Ishikawa (cell line): ENCODE results near the gene PAEP.

Experiments used
- CEBPB ChIP-seq: IDR thresholded peaks from 2 replicates; pipeline ENCODE4 v1.6.1; 2012
- CREB1 ChIP-seq: IDR thresholded peaks from 2 replicates; pipeline ENCODE4 v1.6.1; 2012; ENCODE audit warnings: low read depth
- EGR1 ChIP-seq: IDR thresholded peaks from 2 replicates; pipeline ENCODE4 v1.6.1; 2012
- EP300 ChIP-seq: IDR thresholded peaks from 2 replicates; pipeline ENCODE4 v1.6.1; 2012; ENCODE audit warnings: borderline replicate concordance
- FOXM1 ChIP-seq: IDR thresholded peaks from 2 replicates; pipeline ENCODE4 v1.6.1; 2012; ENCODE audit warnings: low read depth, borderline replicate concordance
- NFIC ChIP-seq: IDR thresholded peaks from 2 replicates; pipeline ENCODE4 v1.6.1; 2012
- RAD21 ChIP-seq: IDR thresholded peaks from 2 replicates; pipeline ENCODE4 v1.6.1; 2012; ENCODE audit warnings: low read depth
- TAF1 ChIP-seq: IDR thresholded peaks from 2 replicates; pipeline ENCODE4 v1.6.1; 2012; ENCODE audit warnings: low read depth, mild to moderate bottlenecking
- TCF12 ChIP-seq: IDR thresholded peaks from 2 replicates; pipeline ENCODE4 v1.6.1; 2012; ENCODE audit warnings: low read depth
- TEAD4 ChIP-seq: IDR thresholded peaks from 2 replicates; pipeline ENCODE4 v1.6.1; 2012
- YY1 ChIP-seq: IDR thresholded peaks from 2 replicates; pipeline ENCODE4 v1.6.1; 2012; ENCODE audit warnings: low read depth
- ZBTB7A ChIP-seq: IDR thresholded peaks from 2 replicates; pipeline ENCODE4 v1.6.1; 2012; ENCODE audit warnings: low read depth
- TF ChIP-seq, protein P1 (sequence below): IDR thresholded peaks from 2 replicates; pipeline ENCODE4 v1.6.1; 2012
- TF ChIP-seq, protein P2 (sequence below): IDR thresholded peaks from 2 replicates; pipeline ENCODE4 v1.6.1; 2012; ENCODE audit warnings: low read depth, mild to moderate bottlenecking
- TF ChIP-seq, protein P3 (sequence below): IDR thresholded peaks from 2 replicates; pipeline ENCODE4 v1.6.1; 2012

PAEP gene

DNA sequence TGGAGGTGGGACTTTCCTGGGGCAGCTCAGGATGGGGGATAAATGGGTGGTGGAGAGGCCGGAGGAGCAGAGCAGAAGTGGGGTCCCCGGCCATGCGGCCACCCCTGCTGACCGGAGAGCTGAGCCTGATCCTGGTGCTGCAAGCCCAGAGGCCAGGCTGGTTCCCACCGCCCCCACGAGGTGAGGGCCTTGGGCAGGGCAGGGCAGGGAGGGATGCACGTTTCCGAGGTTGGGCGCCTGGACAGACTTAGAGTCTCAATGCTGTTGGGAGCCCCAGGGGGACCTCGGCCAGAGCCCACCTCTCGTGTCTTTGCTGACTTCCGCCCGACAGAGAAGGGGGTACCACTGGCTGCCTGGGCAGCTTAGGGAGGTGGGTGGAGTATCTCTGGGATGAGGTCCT, 10.1 kb upstream of the PAEP start:
- TF ChIP-seq, protein P1, sequence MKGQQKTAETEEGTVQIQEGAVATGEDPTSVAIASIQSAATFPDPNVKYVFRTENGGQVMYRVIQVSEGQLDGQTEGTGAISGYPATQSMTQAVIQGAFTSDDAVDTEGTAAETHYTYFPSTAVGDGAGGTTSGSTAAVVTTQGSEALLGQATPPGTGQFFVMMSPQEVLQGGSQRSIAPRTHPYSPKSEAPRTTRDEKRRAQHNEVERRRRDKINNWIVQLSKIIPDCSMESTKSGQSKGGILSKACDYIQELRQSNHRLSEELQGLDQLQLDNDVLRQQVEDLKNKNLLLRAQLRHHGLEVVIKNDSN = no peak
- TF ChIP-seq, protein P2, sequence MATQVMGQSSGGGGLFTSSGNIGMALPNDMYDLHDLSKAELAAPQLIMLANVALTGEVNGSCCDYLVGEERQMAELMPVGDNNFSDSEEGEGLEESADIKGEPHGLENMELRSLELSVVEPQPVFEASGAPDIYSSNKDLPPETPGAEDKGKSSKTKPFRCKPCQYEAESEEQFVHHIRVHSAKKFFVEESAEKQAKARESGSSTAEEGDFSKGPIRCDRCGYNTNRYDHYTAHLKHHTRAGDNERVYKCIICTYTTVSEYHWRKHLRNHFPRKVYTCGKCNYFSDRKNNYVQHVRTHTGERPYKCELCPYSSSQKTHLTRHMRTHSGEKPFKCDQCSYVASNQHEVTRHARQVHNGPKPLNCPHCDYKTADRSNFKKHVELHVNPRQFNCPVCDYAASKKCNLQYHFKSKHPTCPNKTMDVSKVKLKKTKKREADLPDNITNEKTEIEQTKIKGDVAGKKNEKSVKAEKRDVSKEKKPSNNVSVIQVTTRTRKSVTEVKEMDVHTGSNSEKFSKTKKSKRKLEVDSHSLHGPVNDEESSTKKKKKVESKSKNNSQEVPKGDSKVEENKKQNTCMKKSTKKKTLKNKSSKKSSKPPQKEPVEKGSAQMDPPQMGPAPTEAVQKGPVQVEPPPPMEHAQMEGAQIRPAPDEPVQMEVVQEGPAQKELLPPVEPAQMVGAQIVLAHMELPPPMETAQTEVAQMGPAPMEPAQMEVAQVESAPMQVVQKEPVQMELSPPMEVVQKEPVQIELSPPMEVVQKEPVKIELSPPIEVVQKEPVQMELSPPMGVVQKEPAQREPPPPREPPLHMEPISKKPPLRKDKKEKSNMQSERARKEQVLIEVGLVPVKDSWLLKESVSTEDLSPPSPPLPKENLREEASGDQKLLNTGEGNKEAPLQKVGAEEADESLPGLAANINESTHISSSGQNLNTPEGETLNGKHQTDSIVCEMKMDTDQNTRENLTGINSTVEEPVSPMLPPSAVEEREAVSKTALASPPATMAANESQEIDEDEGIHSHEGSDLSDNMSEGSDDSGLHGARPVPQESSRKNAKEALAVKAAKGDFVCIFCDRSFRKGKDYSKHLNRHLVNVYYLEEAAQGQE = no peak
- TF ChIP-seq CREB1 (no peak), CEBPB (no peak), NFIC (no peak), YY1 (no peak), FOXM1 (no peak), EGR1 (no peak), EP300 (no peak), TCF12 (no peak), RAD21 (no peak), TEAD4 (no peak), ZBTB7A (no peak), TAF1 (no peak)
- TF ChIP-seq, protein P3, sequence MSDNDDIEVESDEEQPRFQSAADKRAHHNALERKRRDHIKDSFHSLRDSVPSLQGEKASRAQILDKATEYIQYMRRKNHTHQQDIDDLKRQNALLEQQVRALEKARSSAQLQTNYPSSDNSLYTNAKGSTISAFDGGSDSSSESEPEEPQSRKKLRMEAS = no peak

DNA sequence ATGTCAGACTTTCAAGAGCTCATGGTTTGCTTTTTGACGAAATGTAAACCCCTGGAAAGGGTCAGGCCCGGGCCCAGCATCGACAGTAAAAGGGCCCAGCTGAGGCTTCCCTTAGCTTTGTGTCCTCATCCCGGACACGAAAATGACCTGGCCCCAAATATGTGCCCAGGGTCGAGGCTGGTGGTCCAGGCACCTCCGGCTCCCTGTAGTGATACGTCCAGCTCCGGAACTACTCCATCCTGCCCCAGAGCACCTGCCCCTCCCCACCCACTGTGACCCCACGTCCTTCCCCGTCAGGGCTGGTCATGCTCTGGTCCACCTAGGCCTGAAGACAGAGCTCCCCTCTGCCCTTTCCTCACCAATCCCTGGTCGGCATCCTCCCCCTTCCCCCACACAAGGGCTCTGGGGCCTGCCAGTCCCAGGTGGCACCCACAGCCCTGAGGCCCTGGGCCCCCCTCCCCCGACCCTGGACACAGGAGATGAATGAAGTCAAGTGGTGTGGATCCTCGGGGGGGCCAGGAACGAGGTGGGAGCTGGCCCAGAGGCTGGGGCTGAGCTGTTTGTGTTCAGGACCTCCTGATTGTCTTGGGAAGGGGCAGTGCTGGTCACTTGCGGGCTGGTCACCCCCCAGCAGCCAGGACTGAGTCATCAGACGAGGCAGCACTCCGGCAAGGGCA, 9.4 kb upstream of the PAEP start:
- TF ChIP-seq RAD21 = no peak
- TF ChIP-seq, protein P2 = no peak
- no peak for TF ChIP-seq NFIC
- TF ChIP-seq EGR1 = no peak
- TF ChIP-seq FOXM1 = no peak
- no peak for TF ChIP-seq EP300
- no peak for TF ChIP-seq TCF12
- no peak for TF ChIP-seq YY1
- TF ChIP-seq, protein P1 = no peak
- TF ChIP-seq CREB1 = no peak
- TF ChIP-seq ZBTB7A = no peak
- TF ChIP-seq, protein P3 = no peak
- TF ChIP-seq TEAD4 = no peak
- TF ChIP-seq TAF1 = no peak

DNA sequence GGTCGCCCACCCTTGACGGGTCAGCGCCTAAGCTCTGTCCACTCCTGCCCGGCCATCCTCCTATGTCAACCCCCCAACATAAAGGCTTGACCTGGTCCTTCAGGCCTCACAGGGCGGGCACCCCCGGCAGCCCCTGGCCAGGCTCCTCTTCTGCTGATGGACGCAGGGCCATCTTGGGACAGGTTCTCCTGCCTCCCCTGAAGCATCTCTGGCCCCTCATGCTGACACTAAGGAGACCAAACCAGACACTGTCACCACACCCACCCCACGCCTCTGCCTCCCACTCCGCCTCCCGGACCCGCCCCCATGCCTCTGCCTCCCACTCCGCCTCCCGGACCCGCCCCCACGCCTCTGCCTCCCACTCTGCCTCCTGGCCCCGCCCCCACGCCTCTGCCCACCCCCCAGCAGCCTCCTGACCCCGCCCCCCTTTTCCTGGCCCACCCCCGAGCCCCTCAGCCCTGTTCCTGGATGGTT, 8.8 kb upstream of the PAEP start:
- TF ChIP-seq, protein P1 = no peak
- TF ChIP-seq ZBTB7A = no peak
- TF ChIP-seq, protein P2 = no peak

DNA sequence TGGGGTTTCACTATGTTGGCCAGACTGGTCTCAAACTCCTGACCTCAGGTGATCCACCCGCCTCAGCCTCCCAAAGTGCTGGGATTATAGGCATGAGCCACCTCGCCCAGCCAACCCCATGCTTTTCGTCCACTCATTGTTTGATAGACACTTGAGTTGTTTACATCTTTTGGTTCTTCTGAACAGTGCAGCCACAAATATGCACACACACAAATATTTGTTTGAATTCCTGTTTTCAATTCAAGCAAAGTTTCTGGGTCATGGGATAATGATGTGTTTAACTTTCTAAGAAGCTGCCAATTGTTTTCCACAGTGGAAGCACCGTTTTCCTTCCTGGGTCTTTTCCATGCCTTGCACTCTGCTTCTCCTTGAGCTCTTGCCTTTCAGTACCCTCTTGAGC, 6.8 kb upstream of the PAEP start:
- no peak for TF ChIP-seq NFIC
- no peak for TF ChIP-seq ZBTB7A
- no peak for TF ChIP-seq TEAD4
- TF ChIP-seq FOXM1 = no peak
- TF ChIP-seq CEBPB = no peak
- TF ChIP-seq EP300 = no peak
- TF ChIP-seq, protein P2 = no peak
- no peak for TF ChIP-seq EGR1
- TF ChIP-seq, protein P1 = no peak
- no peak for TF ChIP-seq CREB1
- no peak for TF ChIP-seq YY1
- TF ChIP-seq TAF1 = no peak
- TF ChIP-seq, protein P3 = no peak
- no peak for TF ChIP-seq TCF12
- no peak for TF ChIP-seq RAD21
